IMR-90 (cell line): ENCODE measurements around the gene DUSP10. TPM values are rescaled to one million over a fixed set of nuclear protein-coding genes. Genes with fewer than 3 reads are reported as not detected.

Source experiments
- ATAC-seq: fragments of 200-7000 bp; cut with Tn5 transposase; 2 replicates; pipeline ENCODE4 v1.9.1; 2020; ENCODE audit warnings: low read depth, mild to moderate bottlenecking, moderate library complexity
- BruUV-seq: library from RNA; stranded (reverse); fragments of 400-500 nt; replicated peaks from 2 replicates; lab custom pipeline; 2021; lab: Mats Ljungman, UMichigan
- CTCF ChIA-PET: fragments of 300-600 bp; formaldehyde crosslinking; extraction: SDS; loops from one replicate; lab custom pipeline; 2021; ENCODE audit warnings: antibody characterized with exemption; lab: Yijun Ruan, JAX
- POLR2A ChIA-PET: fragments of 300-600 bp; sonication (Branson Sonifier 250); formaldehyde crosslinking; loops from one replicate; lab custom pipeline; 2022; ENCODE audit warnings: antibody characterized with exemption; ENCODE audit not compliant: unreplicated experiment; lab: Charles Lee
- DNase-seq: peaks from one replicate; pipeline ENCODE4 v3.0.0; 2013
- H2AFZ ChIP-seq: replicated peaks from 2 replicates; pipeline ENCODE3; 2013; ENCODE audit warnings: low read length, mild to moderate bottlenecking; ENCODE audit not compliant: poor library complexity
- H2AK5ac ChIP-seq: 2 replicates; pipeline ENCODE4 v1.6.1; 2013; ENCODE audit warnings: low read depth, low read length, inconsistent platforms
- H2AK9ac ChIP-seq: replicated peaks from 2 replicates; pipeline ENCODE3; 2013; ENCODE audit warnings: mild to moderate bottlenecking, low read depth, low read length, moderate library complexity; ENCODE audit not compliant: poor library complexity
- H2BK120ac ChIP-seq: 2 replicates; pipeline ENCODE4 v1.6.1; 2013; ENCODE audit warnings: low read depth, low read length, inconsistent platforms
- H2BK15ac ChIP-seq: 3 replicates; pipeline ENCODE4 v1.6.1; 2013; ENCODE audit warnings: low read depth, low read length, inconsistent platforms
- H2BK20ac ChIP-seq: 2 replicates; pipeline ENCODE4 v1.6.1; 2013; ENCODE audit warnings: low read depth, mild to moderate bottlenecking, inconsistent platforms, low read length, moderate library complexity
- H2BK5ac ChIP-seq: 2 replicates; pipeline ENCODE4 v1.6.1; 2013; ENCODE audit warnings: mild to moderate bottlenecking, low read depth, low read length, inconsistent platforms; ENCODE audit not compliant: poor library complexity, severe bottlenecking
- H3K14ac ChIP-seq: replicated peaks from 2 replicates; pipeline ENCODE4 v1.6.1; 2013; ENCODE audit warnings: low read depth, low read length, inconsistent platforms
- H3K18ac ChIP-seq: 2 replicates; pipeline ENCODE4 v1.6.1; 2013; ENCODE audit warnings: low read depth, low read length, control low read depth
- H3K23ac ChIP-seq: 2 replicates; pipeline ENCODE4 v1.6.1; 2013; ENCODE audit warnings: low read depth, low read length, inconsistent platforms
- H3K27ac ChIP-seq: 2 replicates; pipeline ENCODE4 v1.5.1; 2013; ENCODE audit warnings: mild to moderate bottlenecking, control low read depth, low read length; ENCODE audit not compliant: insufficient read depth
- H3K27me3 ChIP-seq: 2 replicates; pipeline ENCODE4 v1.6.1; 2013; ENCODE audit warnings: low read length; ENCODE audit not compliant: control insufficient read depth, insufficient read depth
- H3K36me3 ChIP-seq: 2 replicates; pipeline ENCODE4 v1.6.1; 2013; ENCODE audit warnings: low read length, mixed read lengths; ENCODE audit not compliant: control insufficient read depth, insufficient read depth
- H3K4ac ChIP-seq: 2 replicates; pipeline ENCODE4 v1.6.1; 2013; ENCODE audit warnings: low read depth, low read length, inconsistent platforms
- H3K4me1 ChIP-seq: 2 replicates; pipeline ENCODE4 v1.6.1; 2013; ENCODE audit warnings: low read length, mixed read lengths; ENCODE audit not compliant: control insufficient read depth, insufficient read depth
- H3K4me2 ChIP-seq: 2 replicates; pipeline ENCODE4 v1.6.1; 2013; ENCODE audit warnings: low read depth, mild to moderate bottlenecking, control low read depth, low read length, moderate library complexity
- H3K4me3 ChIP-seq: 2 replicates; pipeline ENCODE4 v1.5.1; 2013; ENCODE audit warnings: low read depth, mild to moderate bottlenecking, control low read depth, low read length, moderate library complexity; ENCODE audit not compliant: insufficient read depth
- H3K56ac ChIP-seq: 2 replicates; pipeline ENCODE4 v1.6.1; 2013; ENCODE audit warnings: low read length, inconsistent platforms; ENCODE audit not compliant: insufficient read depth; ENCODE audit errors: extremely low read depth
- H3K79me1 ChIP-seq, 2 experiments: 2 replicates each; pipeline ENCODE4 v1.6.1; 2013; ENCODE audit warnings: low read length in 2 of 2, inconsistent platforms in 1 of 2, low read depth in 1 of 2
- H3K9ac ChIP-seq: 2 replicates; pipeline ENCODE4 v1.6.1; 2013; ENCODE audit warnings: low read depth, low read length, control low read depth
- H3K9me1 ChIP-seq: 2 replicates; pipeline ENCODE4 v1.6.1; 2013; ENCODE audit warnings: low read length, inconsistent platforms; ENCODE audit not compliant: insufficient read depth
- H3K9me3 ChIP-seq: 2 replicates; pipeline ENCODE4 v1.6.1; 2013; ENCODE audit warnings: low read length; ENCODE audit not compliant: control insufficient read depth, insufficient read depth
- H4K20me1 ChIP-seq: 2 replicates; pipeline ENCODE4 v1.6.1; 2013; ENCODE audit warnings: low read length, inconsistent platforms; ENCODE audit not compliant: insufficient read depth
- H4K5ac ChIP-seq: 2 replicates; pipeline ENCODE4 v1.6.1; 2013; ENCODE audit warnings: mild to moderate bottlenecking, low read depth, low read length, control low read depth
- H4K8ac ChIP-seq, 2 experiments: 2 replicates each; pipeline ENCODE4 v1.6.1; 2013; ENCODE audit warnings: low read depth in 2 of 2, low read length in 2 of 2, control low read depth in 1 of 2, inconsistent platforms in 1 of 2
- H4K91ac ChIP-seq: 2 replicates; pipeline ENCODE4 v1.6.1; 2013; ENCODE audit warnings: low read depth, low read length, inconsistent platforms; ENCODE audit not compliant: insufficient read depth
- BHLHE40 ChIP-seq: fragments of 150-350 bp; IDR thresholded peaks from 2 replicates; pipeline ENCODE4 v1.6.1; 2016; ENCODE audit warnings: mild to moderate bottlenecking, low read depth, low read length
- CEBPB ChIP-seq: IDR thresholded peaks from 2 replicates; pipeline ENCODE4 v1.6.1; 2012; ENCODE audit warnings: low read depth, low read length, improper control_type of control experiment
- CHD1 ChIP-seq: IDR thresholded peaks from 2 replicates; pipeline ENCODE4 v1.6.1; 2012; ENCODE audit warnings: low read depth, low read length, improper control_type of control experiment
- CTCF ChIP-seq: conservative IDR thresholded peaks from 2 replicates; pipeline ENCODE4 v1.5.1; 2012; ENCODE audit warnings: mild to moderate bottlenecking, low read depth, low read length, improper control_type of control experiment
- ELK1 ChIP-seq: fragments of 150-350 bp; IDR thresholded peaks from 2 replicates; pipeline ENCODE4 v1.6.1; 2016; ENCODE audit warnings: low read depth, mild to moderate bottlenecking, low read length, moderate library complexity, borderline replicate concordance
- FOS ChIP-seq: fragments of 150-350 bp; IDR thresholded peaks from 2 replicates; pipeline ENCODE4 v1.6.1; 2016; ENCODE audit warnings: low read depth, low read length
- MAZ ChIP-seq: IDR thresholded peaks from 2 replicates; pipeline ENCODE4 v1.6.1; 2012; ENCODE audit warnings: low read depth, mild to moderate bottlenecking, low read length, improper control_type of control experiment, moderate library complexity, borderline replicate concordance
- MXI1 ChIP-seq: IDR thresholded peaks from 2 replicates; pipeline ENCODE4 v1.6.1; 2012; ENCODE audit warnings: low read depth, mild to moderate bottlenecking, low read length, moderate library complexity, borderline replicate concordance
- NFE2L2 ChIP-seq: fragments of 150-350 bp; IDR thresholded peaks from 2 replicates; pipeline ENCODE4 v1.6.1; 2016; ENCODE audit warnings: low read depth, mild to moderate bottlenecking, low read length
- POLR2A ChIP-seq: IDR thresholded peaks from 2 replicates; pipeline ENCODE4 v1.6.1; 2012; ENCODE audit warnings: mild to moderate bottlenecking, low read depth, low read length
- RAD21 ChIP-seq: IDR thresholded peaks from 2 replicates; pipeline ENCODE4 v1.6.1; 2012; ENCODE audit warnings: low read length, improper control_type of control experiment
- RCOR1 ChIP-seq: IDR thresholded peaks from 2 replicates; pipeline ENCODE4 v1.6.1; 2012; ENCODE audit warnings: mild to moderate bottlenecking, low read length, improper control_type of control experiment; ENCODE audit not compliant: insufficient replicate concordance
- RFX5 ChIP-seq: IDR thresholded peaks from 2 replicates; pipeline ENCODE4 v1.8.0; 2012; ENCODE audit warnings: low read depth, mild to moderate bottlenecking, low read length, moderate library complexity
- SMC3 ChIP-seq: fragments of 150-350 bp; IDR thresholded peaks from 2 replicates; pipeline ENCODE4 v1.6.1; 2016; ENCODE audit warnings: low read depth, mild to moderate bottlenecking, antibody characterized with exemption, low read length, moderate library complexity
- USF2 ChIP-seq: fragments of 150-350 bp; IDR thresholded peaks from 2 replicates; pipeline ENCODE4 v1.6.1; 2017; ENCODE audit warnings: mild to moderate bottlenecking, antibody characterized with exemption, low read length, low read depth
- WGBS, 2 experiments: methylation state at CpG; one replicate each; pipeline versions ENCODE4 v1.1.5 to v1.1.7; 2013; ENCODE audit warnings: missing lambda C conversion rate in 2 of 2; ENCODE audit not compliant: insufficient read length in 1 of 2; ENCODE audit errors: extremely low coverage in 2 of 2; 5-methylcytosine and 5-hydroxymethylcytosine counted together
- dilution Hi-C: fragments of 300-500 bp; cut with HindIII; formaldehyde crosslinking; loops from one replicate; pipeline ENCODE4 v1.14.3; 2018; ENCODE audit warnings: low sequenced_read_pairs; ENCODE audit not compliant: unreplicated experiment
- in situ Hi-C: fragments of 300-500 bp; cut with MboI; formaldehyde crosslinking; loops from 3 replicates; pipeline ENCODE4 v1.14.3; 2019; ENCODE audit warnings: low sequenced_read_pairs, inconsistent platforms, mixed read lengths
- intact Hi-C: fragments of 100-400 bp; cut with micrococcal nuclease; formaldehyde crosslinking; loops from 2 replicates; pipeline ENCODE4 v1.10.0; 2022
- polyA plus RNA-seq, 3 experiments: library from polyadenylated mRNA; depleted of rRNA; stranded (reverse); fragments of >200 nt; gene quantifications; 2 replicates each; pipeline ENCODE4 v1.2.3, GENCODE V29; 2012; ENCODE audit warnings: low replicate concordance in 1 of 3
- total RNA-seq: library from RNA; depleted of rRNA; stranded (reverse); fragments of >200 nt; gene quantifications from 2 replicates; pipeline ENCODE4 v1.2.3, GENCODE V29; 2012

The DUSP10 gene
- total and polyA plus RNA-seq, 2 of the 4 experiments (the other 2 are of a cell fraction), result 41.7 to 59.1 TPM

GRCh38 chr1:221778125-221778524, 36.2 kb upstream of the DUSP10 start:
- Histone ChIP-seq H2BK15ac (no peak overlapping the region), H2AK5ac (no peak overlapping the region), H3K27ac (no peak overlapping the region), H3K36me3 (no peaks in the 10 kb centered on the region), H3K4me2 (no peak overlapping the region), H3K18ac (no peak overlapping the region), H2BK120ac (no peak overlapping the region), H2BK5ac (no peak overlapping the region), H3K4me1 (no peaks in the 10 kb centered on the region; the same call in 1 of the 2 replicates), H4K91ac (no peak overlapping the region), H2AFZ (no peak overlapping the region), H3K14ac (no peak overlapping the region), H4K5ac (no peak overlapping the region), H3K4ac (no peak overlapping the region), H4K8ac (no peak overlapping the region), H2AK9ac (no peak overlapping the region), H3K9me3 (no peaks in the 10 kb centered on the region), H4K20me1 (no peaks in the 10 kb centered on the region), H3K27me3 (no peaks in the 10 kb centered on the region), H3K4me3 (no peak overlapping the region), H3K79me1 (no peaks in the 10 kb centered on the region), H3K23ac (no peak overlapping the region), H3K56ac (no peak overlapping the region), H3K9me1 (no peaks in the 10 kb centered on the region), H3K9ac (no peak overlapping the region), H2BK20ac (no peak overlapping the region)
- ATAC-seq (no peak), DNase-seq (no peak)
- CTCF ChIA-PET, result interaction anchor here (0.6 kb wide), 1 partner anchor 9 kb away, joined by 3 read pairs; no protein-coding TSS in a partner anchor
- no peak for TF ChIP-seq CEBPB
- TF ChIP-seq CHD1, result no peak
- TF ChIP-seq USF2, result no peak
- no peak for TF ChIP-seq FOS
- no peak for TF ChIP-seq MXI1
- no peak for TF ChIP-seq MAZ
- TF ChIP-seq RCOR1, result no peak
- TF ChIP-seq POLR2A, result no peak
- no peak for TF ChIP-seq ELK1
- no peak for TF ChIP-seq RFX5
- no peak for TF ChIP-seq SMC3
- no peak for TF ChIP-seq RAD21
- no peak for TF ChIP-seq NFE2L2
- TF ChIP-seq BHLHE40, result no peak
- no peak for TF ChIP-seq CTCF
- intact Hi-C loops, result no loop called here
- POLR2A ChIA-PET, result interaction anchor here (0.8 kb wide), 1 partner anchor 35 kb away, joined by 4 read pairs; no protein-coding TSS in a partner anchor
- BruUV-seq, result no TSS peak
- in situ Hi-C loops, result no loop called here
- WGBS, 2 experiments, result 20% methylated on average over 1 of the region's 3 CpGs; no CpG with 5 or more reads in 1 of the 2 experiments
- dilution Hi-C loops, result no loop called here
